ENCODE measurements around the gene NIN. TPM values are rescaled to one million over a fixed set of nuclear protein-coding genes. Genes with fewer than 3 reads are reported as not detected.

Gene NIN
- total RNA-seq, 4 donors from 2014 or later, result 24.1 to 35.7 (median 30.7) TPM

- no peak for TF ChIP-seq EP300 (IDR thresholded peaks at IDR 0.05)
- no peak for DNase-seq (ENCODE audit: low spot score in 2 of 2)
- WGBS, 2 donors, result 81 to 84% methylated on average over 8 of the region's 8 CpGs
- Histone ChIP-seq H3K9me3 (no peaks in the 10 kb centered on the region), H3K4me3 (no peak overlapping the region), H3K4me1 (no peaks in the 10 kb centered on the region), H3K36me3 (no peaks in the 10 kb centered on the region), H3K27me3 (no peaks in the 10 kb centered on the region), H3K27ac (no peak overlapping the region)
Measured at GRCh38 chr14:50846226-50846880, 15.4 kb upstream of the NIN start.

- Histone ChIP-seq H3K27me3 (no peaks in the 10 kb centered on the region), H3K36me3 (no peaks in the 10 kb centered on the region), H3K27ac (no peak overlapping the region), H3K4me1 (no peaks in the 10 kb centered on the region), H3K4me3 (no peak overlapping the region), H3K9me3 (no peaks in the 10 kb centered on the region)
- no peak for DNase-seq (ENCODE audit: low spot score in 2 of 2)
- 95 to 97% methylated on average over 3 of the region's 3 CpGs for WGBS, 2 donors
- TF ChIP-seq CTCF (IDR thresholded peaks at IDR 0.05) (no peak), EP300 (IDR thresholded peaks at IDR 0.05) (no peak), POLR2A (IDR thresholded peaks at IDR 0.05) (no peak)
Measured at GRCh38 chr14:50845166-50845565, 14.2 kb upstream of the NIN start.

GRCh38 chr14:50844391-50844790 is 13.4 kb upstream of the NIN start:
- WGBS, 2 donors, result 96 to 98% methylated on average over 2 of the region's 2 CpGs

DNA sequence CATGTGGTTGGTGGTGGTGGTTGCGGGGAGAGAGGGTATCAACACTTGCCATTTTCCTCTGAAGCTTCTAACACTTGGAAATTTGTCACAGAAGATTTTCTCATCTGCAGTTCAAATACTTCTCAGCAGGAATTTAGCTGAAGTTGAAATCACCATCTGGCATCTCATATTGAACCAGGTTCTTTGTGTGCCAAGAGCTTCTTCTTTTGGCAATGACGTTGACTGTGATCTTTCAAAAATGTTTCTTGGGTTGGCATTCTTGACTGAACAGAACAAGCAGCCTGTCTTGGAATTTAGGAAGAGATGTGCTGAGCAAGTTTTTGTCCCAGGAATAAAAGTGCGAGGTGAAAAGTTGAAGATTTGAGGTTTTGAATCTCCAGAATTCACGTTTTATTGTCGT is 8.7 kb upstream of the NIN start:
- H3K4me1 ChIP-seq, result no peaks in the 10 kb centered on the region
- 86% methylated on average over 5 of the region's 5 CpGs for WGBS, 2 donors
- no peak overlapping the region for H3K4me3 ChIP-seq
- no peaks in the 10 kb centered on the region for H3K9me3 ChIP-seq
- H3K27me3 ChIP-seq, result no peaks in the 10 kb centered on the region
- DNase-seq (ENCODE audit: low spot score in 2 of 2), result no peak
- no peaks in the 10 kb centered on the region for H3K36me3 ChIP-seq
- no peak for TF ChIP-seq CTCF (IDR thresholded peaks at IDR 0.05)
- no peak for TF ChIP-seq POLR2A (IDR thresholded peaks at IDR 0.05)
- TF ChIP-seq EP300 (IDR thresholded peaks at IDR 0.05), result no peak
- no peak overlapping the region for H3K27ac ChIP-seq

More at GRCh38 chr14:50844391-50844790, 13.4 kb upstream of the NIN start:
- Histone ChIP-seq H3K9me3 (no peaks in the 10 kb centered on the region), H3K27me3 (no peaks in the 10 kb centered on the region), H3K27ac (no peak overlapping the region), H3K4me3 (no peak overlapping the region), H3K4me1 (no peaks in the 10 kb centered on the region), H3K36me3 (no peaks in the 10 kb centered on the region)
- TF ChIP-seq CTCF (IDR thresholded peaks at IDR 0.05) (no peak), POLR2A (IDR thresholded peaks at IDR 0.05) (no peak)
- no peak for DNase-seq (ENCODE audit: low spot score in 2 of 2)

DNA sequence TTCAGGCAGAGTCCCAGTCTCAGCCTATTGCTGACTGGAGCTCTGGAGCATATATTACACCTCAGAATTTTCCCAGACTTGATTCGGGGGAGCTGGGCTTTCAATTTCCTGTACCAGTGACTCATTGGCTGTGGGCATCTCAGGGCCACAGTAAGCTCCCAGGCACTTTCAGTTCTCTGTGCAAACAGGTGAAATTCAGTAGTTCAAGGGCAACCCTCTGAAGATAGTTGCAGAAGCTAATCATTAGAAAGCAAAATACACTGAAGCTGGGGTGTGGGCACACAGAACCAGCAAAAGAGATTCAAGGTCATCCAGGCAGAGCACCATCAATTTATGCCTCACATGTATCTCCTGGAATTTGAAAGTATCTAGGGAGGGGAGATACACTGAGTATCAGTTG is 8.1 kb upstream of the NIN start:
- no peaks in the 10 kb centered on the region for H3K4me1 ChIP-seq
- H3K27ac ChIP-seq, result no peak overlapping the region
- no peaks in the 10 kb centered on the region for H3K9me3 ChIP-seq
- no peak overlapping the region for H3K4me3 ChIP-seq
- no peaks in the 10 kb centered on the region for H3K27me3 ChIP-seq
- TF ChIP-seq POLR2A (IDR thresholded peaks at IDR 0.05) (no peak), EP300 (IDR thresholded peaks at IDR 0.05) (no peak), CTCF (IDR thresholded peaks at IDR 0.05) (no peak)
- 38 to 53% methylated on average over 1 of the region's 1 CpG for WGBS, 2 donors
- H3K36me3 ChIP-seq, result no peaks in the 10 kb centered on the region
- DNase-seq (ENCODE audit: low spot score in 2 of 2), result no peak
